ENCODE results near the gene ALOXE3.

DNA sequence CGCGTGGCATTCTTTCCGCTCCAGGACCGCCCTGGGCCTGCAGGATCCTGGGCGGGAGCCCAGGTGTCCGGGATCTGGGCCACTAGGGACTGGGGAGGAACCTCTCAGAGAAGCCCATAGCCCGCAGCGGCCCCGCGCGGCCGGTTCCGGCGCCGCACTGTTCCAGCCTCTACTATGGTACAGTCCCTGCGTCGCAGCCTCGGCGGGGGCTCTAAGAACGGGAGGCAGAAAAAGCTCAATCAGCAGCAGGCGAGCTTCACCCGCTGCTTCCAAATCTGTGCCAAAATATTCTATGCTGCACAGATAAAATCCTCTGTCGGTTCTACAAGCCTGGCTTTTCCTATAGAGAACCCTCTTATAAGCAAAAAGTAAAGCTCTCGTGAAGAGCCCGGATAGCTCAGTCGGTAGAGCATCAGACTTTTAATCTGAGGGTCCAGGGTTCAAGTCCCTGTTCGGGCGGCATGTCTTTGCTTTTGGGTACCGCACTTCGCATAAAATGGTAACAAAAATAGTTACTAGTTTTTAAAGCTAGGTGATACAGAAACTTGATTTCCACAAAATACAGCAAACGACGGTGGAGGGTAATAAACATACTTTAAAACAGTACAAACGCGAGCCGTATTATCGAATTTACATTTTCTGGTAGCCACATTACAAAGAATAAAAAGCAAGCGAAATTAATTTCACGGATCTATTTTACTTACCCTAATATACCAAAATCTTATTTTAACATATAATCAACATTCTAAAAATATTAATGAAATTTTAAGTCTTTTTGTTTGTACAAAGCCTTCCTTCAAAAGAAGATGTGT lies 661 bp upstream of the ALOXE3 start:
- TF ChIP-seq, protein P1, sequence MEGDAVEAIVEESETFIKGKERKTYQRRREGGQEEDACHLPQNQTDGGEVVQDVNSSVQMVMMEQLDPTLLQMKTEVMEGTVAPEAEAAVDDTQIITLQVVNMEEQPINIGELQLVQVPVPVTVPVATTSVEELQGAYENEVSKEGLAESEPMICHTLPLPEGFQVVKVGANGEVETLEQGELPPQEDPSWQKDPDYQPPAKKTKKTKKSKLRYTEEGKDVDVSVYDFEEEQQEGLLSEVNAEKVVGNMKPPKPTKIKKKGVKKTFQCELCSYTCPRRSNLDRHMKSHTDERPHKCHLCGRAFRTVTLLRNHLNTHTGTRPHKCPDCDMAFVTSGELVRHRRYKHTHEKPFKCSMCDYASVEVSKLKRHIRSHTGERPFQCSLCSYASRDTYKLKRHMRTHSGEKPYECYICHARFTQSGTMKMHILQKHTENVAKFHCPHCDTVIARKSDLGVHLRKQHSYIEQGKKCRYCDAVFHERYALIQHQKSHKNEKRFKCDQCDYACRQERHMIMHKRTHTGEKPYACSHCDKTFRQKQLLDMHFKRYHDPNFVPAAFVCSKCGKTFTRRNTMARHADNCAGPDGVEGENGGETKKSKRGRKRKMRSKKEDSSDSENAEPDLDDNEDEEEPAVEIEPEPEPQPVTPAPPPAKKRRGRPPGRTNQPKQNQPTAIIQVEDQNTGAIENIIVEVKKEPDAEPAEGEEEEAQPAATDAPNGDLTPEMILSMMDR (IDR thresholded peaks at IDR 0.05) = peak; percentile 72 to 92 (median 86)
- TF ChIP-seq POLR2A (IDR thresholded peaks at IDR 0.05) = peak in 1 of 3 donors; percentile 10

All from body of pancreas (tissue), 4 donors.